GM21360 (cell line): ENCODE measurements around the gene JUP.

Experiments
- ATAC-seq: cut with Tn5 transposase; IDR thresholded peaks from one replicate; pipeline ENCODE4 v1.9.1; 2021; ENCODE audit warnings: mild to moderate bottlenecking, moderate library complexity; ENCODE audit not compliant: unreplicated experiment

Gene JUP

GRCh38 chr17:41760878-41761277, 25.6 kb downstream of the JUP start:
- no peak for ATAC-seq

- ATAC-seq, result no peak
These were observed 27.9 kb downstream of the JUP start for GRCh38 chr17:41758601-41759000.

DNA sequence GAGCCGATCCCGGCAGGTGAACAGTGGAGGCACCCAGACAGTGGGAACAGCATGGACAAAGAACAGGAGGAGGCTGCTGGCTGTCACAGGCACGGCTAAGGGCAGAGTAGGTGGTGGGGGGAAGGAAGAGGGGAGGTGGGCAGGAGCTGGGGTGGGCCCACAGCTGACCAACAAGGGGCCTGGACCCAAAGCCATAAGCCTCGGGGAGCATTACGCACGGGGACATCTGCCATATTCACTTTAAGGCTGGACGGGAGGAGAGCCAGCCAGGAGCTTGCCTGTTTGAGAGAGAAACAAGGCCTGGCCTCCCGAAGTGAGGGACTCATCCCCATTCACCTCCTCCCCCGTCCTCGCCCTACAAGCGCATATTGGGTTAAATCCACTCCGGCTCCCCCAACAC, 32.4 kb downstream of the JUP start:
- no peak for ATAC-seq

DNA sequence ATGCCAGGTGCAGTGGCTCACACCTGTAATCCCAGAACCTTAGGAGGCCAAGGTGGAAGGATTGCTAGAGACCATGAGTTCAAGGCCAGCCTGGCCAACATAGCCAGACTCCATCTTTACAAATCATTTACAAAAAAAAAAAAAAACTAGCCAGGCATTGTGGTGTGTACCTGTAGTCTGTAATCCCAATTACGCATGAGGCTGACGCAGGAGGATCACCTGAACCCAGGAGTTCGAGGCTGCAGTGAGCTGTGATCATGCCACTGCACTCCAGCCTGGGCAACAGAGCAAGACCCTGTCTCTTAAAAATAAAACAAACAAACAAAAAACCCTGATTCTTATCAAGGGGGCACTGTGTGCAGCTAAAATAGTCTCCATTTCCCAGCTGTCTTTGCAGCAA, 35.2 kb downstream of the JUP start:
- ATAC-seq, result no peak

DNA sequence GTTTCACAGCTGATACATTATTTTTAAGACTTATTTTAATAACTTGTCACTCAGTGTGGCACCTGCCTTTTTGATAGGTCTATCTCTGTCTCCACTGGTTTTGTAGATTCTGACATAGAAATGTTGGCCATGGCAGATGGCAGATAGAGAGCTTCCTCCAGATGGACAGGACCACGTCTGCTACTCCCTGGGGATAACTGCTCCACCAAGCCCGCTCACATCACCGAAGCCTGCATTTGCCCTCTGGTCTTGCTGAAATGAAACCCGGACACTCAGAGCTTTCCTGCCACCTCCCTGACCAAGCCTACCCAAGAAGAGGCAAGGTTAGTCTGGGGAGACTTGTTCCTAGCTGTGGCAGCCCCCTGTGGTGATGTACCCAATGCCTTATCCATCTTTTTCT, 35.6 kb downstream of the JUP start:
- no peak for ATAC-seq

DNA sequence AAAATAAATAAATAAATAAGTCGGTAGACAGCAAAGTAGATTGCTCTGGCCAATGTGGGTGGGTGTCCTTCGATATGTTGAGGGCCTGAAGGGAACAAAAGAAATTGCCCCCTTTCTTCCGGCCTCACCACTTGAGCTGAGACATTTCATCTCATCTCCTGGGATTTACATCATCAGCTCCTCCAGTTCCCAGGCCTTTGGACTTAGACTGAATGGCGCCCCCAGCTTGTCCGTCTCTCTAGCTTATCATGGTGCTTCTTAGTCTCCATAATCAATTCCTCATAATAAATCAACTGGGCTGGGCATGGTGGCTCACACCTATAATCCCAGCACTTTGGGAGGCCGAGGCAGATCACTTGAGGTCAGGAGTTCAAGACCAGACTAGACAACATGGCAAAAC, 38.2 kb downstream of the JUP start:
- ATAC-seq, result no peak

DNA sequence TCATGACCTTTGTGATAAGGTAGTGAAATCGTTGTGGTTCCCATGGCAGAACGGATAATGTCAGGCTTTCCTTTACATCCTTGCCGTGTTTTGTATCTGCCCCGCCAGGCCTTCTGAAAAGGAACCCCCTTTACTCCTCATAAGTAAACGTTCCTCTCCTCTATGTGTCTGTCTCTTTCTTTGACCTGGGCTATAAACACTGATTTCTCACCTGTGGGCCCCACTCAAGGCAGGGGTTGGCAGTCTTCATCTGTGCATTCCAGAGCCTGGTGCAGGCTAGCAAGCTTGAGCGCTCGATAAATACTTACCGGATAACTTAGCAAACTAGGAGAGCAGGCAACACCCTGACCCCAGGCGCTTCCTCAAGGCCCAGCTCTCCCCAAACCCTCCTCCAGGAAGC, 44.8 kb downstream of the JUP start:
- no peak for ATAC-seq

- no peak for ATAC-seq
These were observed 46.0 kb downstream of the JUP start for GRCh38 chr17:41740506-41740905.

GRCh38 chr17:41739661-41740352, 46.7 kb downstream of the JUP start:
- no peak for ATAC-seq

DNA sequence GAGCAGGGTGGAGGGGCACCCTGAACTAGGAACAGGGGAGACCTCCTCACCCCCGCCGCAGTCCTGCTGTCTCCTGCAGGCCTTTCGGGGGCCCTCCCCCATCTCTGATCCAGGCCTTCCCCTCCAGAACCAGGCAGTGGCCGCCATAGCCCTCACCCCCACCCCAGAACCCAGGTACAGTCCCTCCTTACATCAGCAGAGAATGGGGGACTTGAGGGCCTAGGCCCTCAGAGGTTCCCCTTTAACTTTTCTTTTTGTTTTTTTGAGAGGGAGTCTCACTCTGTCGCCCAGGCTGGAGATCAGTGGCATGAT, 47.8 kb downstream of the JUP start:
- ATAC-seq, result no peak

DNA sequence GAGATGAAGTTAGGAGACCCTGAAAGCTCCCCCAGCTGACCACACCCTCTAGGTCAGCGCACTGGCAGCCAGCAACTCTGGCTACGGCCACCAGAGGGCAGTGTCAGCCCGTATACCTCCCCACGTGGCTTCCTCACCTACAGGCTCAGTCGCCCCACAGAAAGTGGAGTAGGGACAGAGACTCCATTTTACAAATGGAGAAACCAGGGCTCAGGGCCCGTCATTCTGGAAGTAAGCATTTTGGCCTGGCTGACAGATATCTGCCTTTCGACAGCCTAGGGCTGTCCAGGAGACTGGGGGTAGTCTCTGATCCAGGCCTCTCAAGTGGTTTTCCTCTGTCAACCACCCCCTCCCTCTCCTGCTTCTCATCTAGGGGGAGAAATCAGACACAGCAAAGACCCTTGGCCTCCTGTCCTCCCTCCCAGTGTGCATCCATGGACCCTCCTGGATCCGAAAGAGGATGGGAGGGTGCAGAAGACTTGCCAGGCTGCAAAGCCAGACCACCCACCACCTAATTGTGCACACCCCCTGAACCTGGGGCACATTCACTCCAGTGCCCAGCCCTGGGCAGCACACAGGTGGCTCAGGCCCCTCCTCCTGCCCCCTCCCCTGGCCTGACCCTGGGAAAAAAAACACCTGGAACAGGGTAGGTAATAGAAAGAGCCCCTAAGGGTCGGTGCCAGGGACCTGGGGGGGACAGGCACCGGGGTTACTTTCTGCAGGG, 48.3 kb downstream of the JUP start:
- no peak for ATAC-seq

DNA sequence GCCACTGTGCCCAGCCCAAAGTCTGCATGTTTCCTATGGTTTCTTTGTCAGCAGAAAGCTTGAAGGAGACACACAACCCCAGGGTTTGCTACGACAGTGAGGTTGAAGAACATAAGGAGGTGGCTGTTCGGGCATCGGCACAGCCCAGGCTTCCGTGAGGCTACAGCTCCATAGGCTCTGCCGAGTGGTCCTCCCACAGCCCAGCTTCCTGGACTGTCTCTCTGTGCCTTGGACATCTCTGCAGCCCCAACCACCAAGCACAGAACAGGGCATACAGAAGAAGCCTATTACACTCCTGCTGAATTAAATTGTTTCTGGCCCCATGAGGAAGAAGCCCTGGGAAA, 48.9 kb downstream of the JUP start:
- ATAC-seq, result no peak

- ATAC-seq, result no peak
These were observed 49.4 kb downstream of the JUP start for GRCh38 chr17:41736983-41737679.

- ATAC-seq, result no peak
These were observed 50.8 kb downstream of the JUP start for GRCh38 chr17:41735744-41736143.

DNA sequence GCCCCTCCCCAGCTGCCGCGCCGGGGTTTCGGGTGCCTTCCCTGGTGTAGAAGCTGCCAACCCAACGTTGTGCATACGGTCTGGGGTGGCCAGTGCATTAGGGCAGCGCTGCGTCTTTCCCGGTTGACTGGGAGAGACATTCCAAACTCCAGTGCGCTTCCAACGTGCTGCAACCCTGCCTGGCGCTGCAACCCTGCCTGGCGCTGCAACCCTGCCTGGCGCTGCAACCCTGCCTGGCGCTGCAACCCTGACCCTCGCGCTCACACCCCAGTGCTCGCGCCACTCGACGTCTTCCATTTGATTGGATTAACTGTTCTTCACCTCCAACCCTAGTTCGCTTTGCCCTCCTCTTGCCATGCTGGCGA, 51.6 kb downstream of the JUP start:
- no peak for ATAC-seq

DNA sequence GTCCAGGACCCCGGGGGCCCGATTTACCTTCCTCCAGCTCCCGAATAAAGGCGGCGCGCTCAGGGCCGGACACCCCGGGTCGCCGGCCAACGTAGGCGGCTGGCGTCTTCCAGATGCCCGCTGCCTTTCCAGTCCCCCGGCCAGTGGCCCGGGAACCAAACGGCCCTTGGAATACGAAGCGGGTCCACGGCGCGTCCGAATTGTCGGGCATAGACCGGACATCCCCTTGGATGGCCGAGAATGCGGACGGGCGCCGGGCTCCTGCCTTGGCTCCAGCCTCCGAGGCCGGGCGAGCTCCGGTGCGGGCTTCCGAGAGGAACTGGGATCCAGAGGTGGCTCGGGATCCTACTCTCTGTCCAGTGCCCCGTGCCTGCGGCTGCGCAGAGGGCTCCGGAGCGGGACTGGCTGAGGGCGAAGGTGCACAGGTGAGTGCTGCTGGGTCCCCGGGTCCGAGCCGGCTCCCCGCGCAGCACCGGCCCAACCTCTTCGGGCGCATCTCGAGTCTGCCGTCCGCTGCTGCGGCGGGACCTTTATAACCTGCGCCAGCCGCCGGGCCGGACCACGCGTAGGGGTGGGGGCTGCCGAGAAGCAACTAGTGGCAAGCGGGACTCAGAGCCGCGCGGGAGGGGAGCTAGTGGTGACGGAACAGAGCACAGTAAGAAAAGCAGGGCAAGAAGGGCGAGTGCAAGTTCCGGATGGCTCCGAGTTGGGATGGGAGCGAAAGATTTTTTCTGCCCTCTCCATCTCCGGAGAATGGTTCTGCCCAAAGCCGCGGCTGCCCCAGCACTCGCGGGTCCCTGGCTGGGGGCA, 52.2 kb downstream of the JUP start, which contains the start of gene HAP1:
TSS of gene HAP1 (minus strand) at position 505 of the 810 bp plus-strand sequence. CDS start at position 496, 9 bp downstream.
- no peak for ATAC-seq

DNA sequence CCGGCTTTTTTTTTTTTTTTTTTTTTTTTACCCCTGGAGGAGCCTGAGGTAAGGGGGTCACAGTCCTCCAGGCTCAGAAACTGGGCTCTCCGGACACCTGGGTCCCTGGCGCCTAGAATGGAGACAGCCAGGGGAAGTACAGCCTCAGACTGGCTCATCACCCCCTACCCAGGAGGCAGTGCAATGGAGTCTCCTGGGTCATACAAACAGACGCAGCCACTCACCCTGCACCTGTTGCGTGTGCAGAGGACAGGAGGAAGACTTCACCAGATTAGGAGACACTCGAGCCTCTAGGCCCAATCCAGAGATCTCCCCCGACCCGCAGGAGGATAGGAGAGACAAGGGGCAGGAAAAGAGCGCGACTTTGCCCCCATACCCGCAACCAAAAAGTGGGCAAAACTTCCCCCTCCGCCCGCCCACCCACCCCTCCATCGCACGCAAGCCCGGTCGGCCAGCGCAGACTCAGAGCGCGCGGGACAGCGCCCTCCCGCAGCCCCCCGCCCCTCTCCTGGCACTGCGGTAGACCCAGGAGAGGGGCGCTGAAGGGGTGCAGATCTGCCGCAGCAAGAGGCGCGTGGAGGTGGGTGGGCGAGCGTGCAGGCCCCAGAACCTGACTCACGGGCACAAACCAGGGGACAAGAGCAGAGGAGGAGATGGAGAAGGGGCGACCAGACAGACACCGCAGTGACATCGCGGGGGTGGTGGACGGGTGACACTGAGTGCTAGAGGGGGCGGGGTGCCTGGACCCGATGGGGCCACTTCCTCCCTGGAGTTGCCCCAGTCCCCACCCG, 53.0 kb downstream of the JUP start:
- no peak for ATAC-seq

- ATAC-seq, result no peak
These were observed 54.7 kb downstream of the JUP start for GRCh38 chr17:41731836-41732235.

DNA sequence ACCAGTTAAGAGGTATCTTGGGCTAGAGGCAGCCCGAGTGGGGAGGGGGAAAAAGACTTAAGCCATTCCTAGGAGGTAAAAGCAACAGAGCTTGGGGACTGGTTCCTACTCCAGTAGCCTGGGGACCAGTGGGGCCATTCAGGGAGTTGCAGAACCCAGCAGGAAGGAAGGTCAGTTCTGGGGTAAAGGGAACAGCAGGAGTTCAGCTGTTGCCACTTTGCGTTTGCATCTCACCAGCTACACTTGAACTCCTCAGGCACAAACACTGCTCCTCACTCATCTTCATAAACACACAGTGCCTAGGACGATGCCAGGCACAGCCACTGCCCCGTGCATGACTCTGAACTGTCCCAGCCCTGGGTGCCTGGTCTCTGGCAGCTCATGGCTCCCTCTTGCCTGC, 56.0 kb downstream of the JUP start:
- no peak for ATAC-seq

DNA sequence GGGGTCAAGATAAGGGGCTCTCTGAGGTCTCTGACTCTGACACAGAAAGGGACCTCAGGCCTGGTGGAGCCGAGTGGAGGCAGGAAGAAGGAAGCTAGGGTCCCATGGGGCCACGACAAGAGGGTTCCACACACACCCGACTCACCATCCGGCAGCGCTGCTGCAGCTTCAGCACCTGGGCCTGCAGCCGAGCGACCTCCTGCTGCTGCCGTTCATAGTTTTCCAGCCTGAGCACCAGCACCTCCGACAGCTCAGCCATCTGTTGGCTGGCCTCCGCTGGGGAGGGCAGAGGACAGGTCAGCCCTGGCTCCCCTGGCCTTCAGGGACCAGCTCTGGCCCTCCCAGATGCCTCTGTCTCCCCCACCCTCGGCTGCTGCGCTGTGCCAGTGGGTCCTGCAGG, 58.5 kb downstream of the JUP start:
- ATAC-seq, result no peak

GRCh38 chr17:41725134-41725533, 61.4 kb downstream of the JUP start:
- ATAC-seq, result no peak
